HCT116 (cell line): ENCODE results near the gene EML4. TPM values are rescaled to one million over a fixed set of nuclear protein-coding genes. Genes with fewer than 3 reads are reported as not detected.

Experiments used
- ATAC-seq: fragments of 200-7000 bp; cut with Tn5 transposase; 2 replicates; pipeline ENCODE4 v1.9.1; 2020; ENCODE audit warnings: mild to moderate bottlenecking, moderate library complexity
- BruUV-seq: library from RNA; stranded (reverse); fragments of 400-500 nt; replicated peaks from 2 replicates; lab custom pipeline; 2021; lab: Mats Ljungman, UMichigan
- CTCF ChIA-PET: fragments of 300-600 bp; sonication (Branson Sonifier 250); formaldehyde crosslinking; loops from one replicate; lab custom pipeline; 2021; ENCODE audit warnings: antibody characterized with exemption; lab: Charles Lee
- POLR2A ChIA-PET: fragments of 300-600, 350-600 bp; sonication (Branson Sonifier 250); formaldehyde crosslinking; loops from one replicate; lab custom pipeline; 2021; ENCODE audit warnings: antibody characterized with exemption; lab: Charles Lee
- RAD21 ChIA-PET, 2 experiments: fragments of 300-600 bp; sonication (Branson Sonifier 250); formaldehyde crosslinking; loops; one replicate each; lab custom pipeline; 2023; ENCODE audit warnings: low total read pairs in 2 of 2; ENCODE audit not compliant: uncharacterized antibody in 2 of 2, unreplicated experiment in 2 of 2, low non-redundant PET in 1 of 2; lab: Charles Lee
- DNase-seq: peaks from one replicate; pipeline ENCODE4 v3.0.0-alpha.2; 2010; ENCODE audit warnings: low read depth, low spot score
- H2AFZ ChIP-seq: fragments of 200-600 bp; shearing (Covaris generic), sonication (generic); 2 replicates; pipeline ENCODE4 v1.6.1; 2017; ENCODE audit warnings: low read depth, mixed run types, mixed read lengths, antibody characterized with exemption, low read length; ENCODE audit not compliant: poor library complexity, severe bottlenecking
- H3K27ac ChIP-seq: 2 replicates; pipeline ENCODE4 v1.5.1; 2012; ENCODE audit warnings: low read depth, low read length
- H3K27me3 ChIP-seq: fragments of 200-600 bp; sonication (generic); 2 replicates; pipeline ENCODE4 v1.6.1; 2016; ENCODE audit warnings: mixed run types, low read length, mixed read lengths; ENCODE audit not compliant: insufficient read depth
- H3K36me3 ChIP-seq, 2 experiments: fragments of 200-500 bp in 1 of 2; fragments of 200-600 bp in 1 of 2; sonication (Bioruptor generic) in 1 of 2; sonication (generic) in 1 of 2; 2 replicates each; pipeline versions ENCODE4 v1.5.1 to v1.6.1; 2014 to 2016; ENCODE audit warnings: low read length in 2 of 2, inconsistent platforms in 1 of 2, mixed read lengths in 1 of 2, mixed run types in 1 of 2; ENCODE audit not compliant: insufficient read depth in 2 of 2, control insufficient read depth in 1 of 2
- H3K4me1 ChIP-seq, 2 experiments: fragments of 200-600 bp in 1 of 2; sonication (generic) in 1 of 2; 2 replicates each; pipeline versions ENCODE4 v1.5.1 to v1.6.1; 2012 to 2017; ENCODE audit warnings: low read length in 2 of 2, inconsistent platforms in 1 of 2, mild to moderate bottlenecking in 1 of 2, mixed read lengths in 1 of 2, mixed run types in 1 of 2, moderate library complexity in 1 of 2; ENCODE audit not compliant: insufficient read depth in 2 of 2, control insufficient read depth in 1 of 2
- H3K4me2 ChIP-seq: fragments of 200-600 bp; sonication (generic); 2 replicates; pipeline ENCODE4 v1.6.1; 2017; ENCODE audit warnings: mixed run types, low read length, mixed read lengths
- H3K4me3 ChIP-seq, 2 experiments: fragments of 200-600 bp in 1 of 2; sonication (generic) in 1 of 2; replicated peaks in 1 of 2; 2 replicates each; pipeline ENCODE4 v1.5.1; 2011 to 2016; ENCODE audit warnings: low read length in 2 of 2, control low read depth in 1 of 2, low read depth in 1 of 2, mild to moderate bottlenecking in 1 of 2, mixed read lengths in 1 of 2, mixed run types in 1 of 2
- H3K79me2 ChIP-seq: fragments of 200-600 bp; sonication (generic); 2 replicates; pipeline ENCODE4 v1.6.1; 2017; ENCODE audit warnings: mild to moderate bottlenecking, mixed run types, low read length, moderate library complexity, mixed read lengths; ENCODE audit not compliant: insufficient read depth
- H3K9ac ChIP-seq: fragments of 200-600 bp; sonication (generic); 2 replicates; pipeline ENCODE4 v1.6.1; 2016; ENCODE audit warnings: low read length, mixed read lengths
- H3K9me2 ChIP-seq: fragments of 200-600 bp; sonication (generic), shearing (Covaris generic); 2 replicates; pipeline ENCODE4 v1.6.1; 2017; ENCODE audit warnings: mixed run types, mild to moderate bottlenecking, moderate library complexity; ENCODE audit not compliant: insufficient read depth
- H3K9me3 ChIP-seq, 2 experiments: fragments of 200-500 bp in 1 of 2; fragments of 200-600 bp in 1 of 2; sonication (Bioruptor generic) in 1 of 2; sonication (generic) in 1 of 2; 2 replicates each; pipeline ENCODE4 v1.6.1; 2014 to 2017; ENCODE audit warnings: low read length in 2 of 2, mixed read lengths in 2 of 2, inconsistent platforms in 1 of 2, low read depth in 1 of 2, mild to moderate bottlenecking in 1 of 2, mixed run types in 1 of 2, moderate library complexity in 1 of 2; ENCODE audit not compliant: control insufficient read depth in 1 of 2, insufficient read depth in 1 of 2
- H4K20me1 ChIP-seq: fragments of 200-600 bp; sonication (generic), shearing (Covaris generic); 2 replicates; pipeline ENCODE4 v1.6.1; 2017; ENCODE audit warnings: mixed run types, mild to moderate bottlenecking, moderate library complexity; ENCODE audit not compliant: insufficient read depth
- EGR1 ChIP-seq: IDR thresholded peaks from 2 replicates; pipeline ENCODE4 v1.6.1; 2012; ENCODE audit warnings: low read depth
- ELF1 ChIP-seq: IDR thresholded peaks from 2 replicates; pipeline ENCODE4 v1.6.1; 2012; ENCODE audit warnings: low read depth, borderline replicate concordance
- EZH2phosphoT487 ChIP-seq: fragments of 200-600 bp; IDR thresholded peaks from 2 replicates; pipeline ENCODE4 v1.6.1; 2018; ENCODE audit warnings: antibody characterized with exemption, borderline replicate concordance
- JUND ChIP-seq: IDR thresholded peaks from 2 replicates; pipeline ENCODE4 v1.6.1; 2012
- RAD21 ChIP-seq: IDR thresholded peaks from 2 replicates; pipeline ENCODE4 v1.6.1; 2012; ENCODE audit warnings: low read depth, mild to moderate bottlenecking
- REST ChIP-seq: IDR thresholded peaks from 2 replicates; pipeline ENCODE4 v1.6.1; 2012; ENCODE audit warnings: low read depth
- SIN3A ChIP-seq: IDR thresholded peaks from 2 replicates; pipeline ENCODE4 v1.6.1; 2012; ENCODE audit warnings: low read depth
- SP1 ChIP-seq: IDR thresholded peaks from 2 replicates; pipeline ENCODE4 v1.6.1; 2012; ENCODE audit warnings: low read depth
- SRF ChIP-seq: IDR thresholded peaks from 2 replicates; pipeline ENCODE4 v1.6.1; 2012; ENCODE audit warnings: low read depth
- TCF7L2 ChIP-seq: IDR thresholded peaks from 2 replicates; pipeline ENCODE4 v1.7.0; 2011; ENCODE audit warnings: borderline replicate concordance, inconsistent platforms; ENCODE audit not compliant: insufficient read depth, insufficient read length; ENCODE audit errors: extremely low read depth
- YY1 ChIP-seq: IDR thresholded peaks from 2 replicates; pipeline ENCODE4 v1.6.1; 2011; ENCODE audit warnings: low read length, low read depth, moderate library complexity, mild to moderate bottlenecking; ENCODE audit not compliant: insufficient replicate concordance; ENCODE audit errors: extremely low read depth
- ZBTB33 ChIP-seq: IDR thresholded peaks from 2 replicates; pipeline ENCODE4 v1.6.1; 2011; ENCODE audit warnings: mild to moderate bottlenecking, low read length, moderate library complexity; ENCODE audit not compliant: insufficient replicate concordance; ENCODE audit errors: extremely low read depth
- ZFX ChIP-seq: fragments of 450-650 bp; IDR thresholded peaks from 2 replicates; pipeline ENCODE4 v1.6.1; 2017
- intact Hi-C: fragments of 100-400 bp; cut with micrococcal nuclease; formaldehyde crosslinking; loops from 2 replicates; pipeline ENCODE4 v1.10.0; 2022
- total RNA-seq: library from RNA; stranded (reverse); gene quantifications from one replicate; pipeline ENCODE4 v1.2.1, GENCODE V29; 2021; ENCODE audit not compliant: unreplicated experiment

EML4 gene
- total RNA-seq, 1 experiment from 2014 or later, result 53.5 TPM

- ATAC-seq (no peak), DNase-seq (no peak)
- BruUV-seq, result no TSS peak
- no peaks in the 10 kb centered on the region for H3K36me3 ChIP-seq
- no peaks in the 10 kb centered on the region for H3K27me3 ChIP-seq
- H3K4me3 ChIP-seq, result no peak overlapping the region
- TF ChIP-seq JUND, result no peak
- TF ChIP-seq EZH2phosphoT487, result no peak
- no peak for TF ChIP-seq EGR1
- no peak for TF ChIP-seq YY1
- TF ChIP-seq RAD21, result no peak
- no peak for TF ChIP-seq SRF
- TF ChIP-seq ZBTB33, result no peak
- TF ChIP-seq REST, result no peak
- TF ChIP-seq SIN3A, result no peak
- no peak for TF ChIP-seq TCF7L2
- TF ChIP-seq ELF1, result no peak
- no peak for TF ChIP-seq ZFX
- no peak for TF ChIP-seq SP1
- RAD21 ChIA-PET, result no interaction called here
- no peaks in the 10 kb centered on the region for H3K4me1 ChIP-seq
- no peaks in the 10 kb centered on the region for H3K79me2 ChIP-seq
- H3K9me2 ChIP-seq, result no peaks in the 10 kb centered on the region
- no peak overlapping the region for H3K4me2 ChIP-seq
- no peaks in the 10 kb centered on the region for H3K9me3 ChIP-seq
- POLR2A ChIA-PET, result no interaction called here
- no peaks in the 10 kb centered on the region for H4K20me1 ChIP-seq
- H2AFZ ChIP-seq, result no peak overlapping the region
- CTCF ChIA-PET, result no interaction called here
- no peak overlapping the region for H3K9ac ChIP-seq
- intact Hi-C loops, result no loop called here
- H3K27ac ChIP-seq, result no peak overlapping the region
Observed at GRCh38 chr2:42268528-42269151, 99.5 kb downstream of the EML4 start.
